HepG2 (cell line): ENCODE results near the gene SLC2A13. TPM values are rescaled to one million over a fixed set of nuclear protein-coding genes. Genes with fewer than 3 reads are reported as not detected.

ENCODE experiments used
- ATAC-seq: fragments of 200-7000 bp; cut with Tn5 transposase; 3 replicates; pipeline ENCODE4 v1.9.1; 2020; ENCODE audit warnings: mild to moderate bottlenecking, moderate library complexity
- BruUV-seq: library from RNA; stranded (reverse); fragments of 400-500 nt; replicated peaks from 2 replicates; lab custom pipeline; 2021; lab: Mats Ljungman, UMichigan
- CTCF ChIA-PET: fragments of 300-600 bp; formaldehyde crosslinking; extraction: SDS; loops from one replicate; lab custom pipeline; 2021; ENCODE audit warnings: low total read pairs, inconsistent platforms, low intra/inter-chr PET ratio; lab: Yijun Ruan, JAX
- POLR2A ChIA-PET: fragments of 350-600 bp; sonication (Branson Sonifier 250); formaldehyde crosslinking; loops from one replicate; lab custom pipeline; 2020; ENCODE audit warnings: antibody characterized with exemption, inconsistent platforms; lab: Yijun Ruan, JAX
- DNase-seq: peaks from one replicate; pipeline ENCODE4 v3.0.0-alpha.2; 2015; ENCODE audit warnings: low spot score
- FAIRE-seq: peaks from 3 replicates; lab custom pipeline; 2011; peaks lifted over from hg19 to GRCh38; lab: Jason Lieb, UNC
- H2AFZ ChIP-seq: one replicate; pipeline ENCODE4 v1.6.1; 2011; ENCODE audit warnings: low read length, inconsistent platforms
- H3K27ac ChIP-seq: fragments of 300-600 bp; 3 replicates; pipeline ENCODE4 v1.8.0; 2011; ENCODE audit warnings: mixed run types, mild to moderate bottlenecking, mixed read lengths, low read length, inconsistent platforms; ENCODE audit not compliant: insufficient read depth; ENCODE audit errors: extremely low read length
- H3K27me3 ChIP-seq, 2 experiments: fragments of 200-600 bp in 1 of 2; 2 replicates in 1 of 2; 3 replicates in 1 of 2; pipeline versions ENCODE4 v1.6.0 to v1.8.0; 2011; ENCODE audit warnings: low read length in 2 of 2, mild to moderate bottlenecking in 2 of 2, moderate library complexity in 2 of 2, inconsistent platforms in 1 of 2; ENCODE audit not compliant: insufficient read depth in 2 of 2, control insufficient read depth in 1 of 2
- H3K36me3 ChIP-seq, 2 experiments: fragments of 200-600 bp in 1 of 2; replicated peaks in 1 of 2; 2 replicates in 1 of 2; 3 replicates in 1 of 2; pipeline versions ENCODE4 v1.5.1 to v1.8.0; 2011; ENCODE audit warnings: low read length in 2 of 2, inconsistent platforms in 1 of 2; ENCODE audit not compliant: insufficient read depth in 2 of 2, control insufficient read depth in 1 of 2
- H3K4me1 ChIP-seq: 2 replicates; pipeline ENCODE4 v1.5.1; 2012; ENCODE audit warnings: low read length, inconsistent platforms; ENCODE audit not compliant: insufficient read depth
- H3K4me2 ChIP-seq: 2 replicates; pipeline ENCODE4 v1.6.0; 2011; ENCODE audit warnings: low read depth, low read length, inconsistent platforms
- H3K4me3 ChIP-seq, 3 experiments: fragments of 200-600 bp in 1 of 3; sonication (generic), shearing (Covaris generic) in 1 of 3; replicated peaks in 1 of 3; 2 replicates each; pipeline ENCODE4 v1.5.1; 2011 to 2016; ENCODE audit warnings: low read length in 3 of 3, inconsistent platforms in 2 of 3, low read depth in 2 of 3, mild to moderate bottlenecking in 2 of 3, control low read depth in 1 of 3, mixed read lengths in 1 of 3; ENCODE audit not compliant: insufficient read depth in 1 of 3
- H3K79me2 ChIP-seq: one replicate; pipeline ENCODE4 v1.6.1; 2011; ENCODE audit warnings: low read length, inconsistent platforms; ENCODE audit not compliant: insufficient read depth
- H3K9ac ChIP-seq: 2 replicates; pipeline ENCODE4 v1.6.0; 2011; ENCODE audit warnings: mild to moderate bottlenecking, low read depth, low read length, inconsistent platforms; ENCODE audit not compliant: insufficient read depth
- H3K9me3 ChIP-seq: 2 replicates; pipeline ENCODE4 v1.5.1; 2012; ENCODE audit warnings: mild to moderate bottlenecking, low read length
- H4K20me1 ChIP-seq: 2 replicates; pipeline ENCODE4 v1.6.0; 2011; ENCODE audit warnings: inconsistent platforms, mild to moderate bottlenecking, low read length, moderate library complexity; ENCODE audit not compliant: insufficient read depth
- CENPX ChIP-seq: sonication (generic); formaldehyde crosslinking; IDR thresholded peaks from 2 replicates; pipeline ENCODE4 v1.9.0; 2021; ENCODE audit warnings: mild to moderate bottlenecking, missing genetic modification reagents, moderate library complexity
- GABPB1 ChIP-seq: IDR thresholded peaks from 2 replicates; pipeline ENCODE4 v1.6.1; 2016; ENCODE audit warnings: mild to moderate bottlenecking, missing genetic modification reagents, moderate library complexity, missing compliant biosample characterization
- GTF2F1 ChIP-seq: fragments of 150-350 bp; IDR thresholded peaks from 2 replicates; pipeline ENCODE4 v1.6.1; 2014; ENCODE audit warnings: low read length
- JUND ChIP-seq: sonication (generic); formaldehyde crosslinking; IDR thresholded peaks from 2 replicates; pipeline ENCODE4 v1.8.0; 2022; ENCODE audit warnings: mild to moderate bottlenecking, missing genetic modification reagents
- MTA1 ChIP-seq: sonication (generic); formaldehyde crosslinking; IDR thresholded peaks from 2 replicates; pipeline ENCODE4 v1.4.0; 2020; ENCODE audit warnings: missing genetic modification reagents, mild to moderate bottlenecking, borderline replicate concordance
- MXD4 ChIP-seq: IDR thresholded peaks from 2 replicates; pipeline ENCODE4 v1.6.1; 2016; ENCODE audit warnings: mild to moderate bottlenecking, missing biosample characterization, missing genetic modification reagents
- ZNF674 ChIP-seq: sonication (generic); formaldehyde crosslinking; IDR thresholded peaks from 2 replicates; pipeline ENCODE4 v1.5.0; 2020; ENCODE audit warnings: low read depth, mild to moderate bottlenecking, missing genetic modification reagents
- ZNF678 ChIP-seq: sonication (generic); formaldehyde crosslinking; IDR thresholded peaks from 2 replicates; pipeline ENCODE4 v1.4.0; 2020; ENCODE audit warnings: mild to moderate bottlenecking, missing genetic modification reagents
- ZZZ3 ChIP-seq: sonication (generic); formaldehyde crosslinking; IDR thresholded peaks from 2 replicates; pipeline ENCODE4 v1.4.0; 2020; ENCODE audit warnings: missing genetic modification reagents, mild to moderate bottlenecking, borderline replicate concordance
- WGBS: methylation state at CpG from one replicate; pipeline ENCODE4 v1.1.6; 2017; ENCODE audit warnings: low lambda C conversion rate; 5-methylcytosine and 5-hydroxymethylcytosine counted together
- in situ Hi-C: cut with HindIII; loops from 2 replicates; pipeline ENCODE4 v1.10.0; 2017; ENCODE audit warnings: low pct_unique_long_range_greater_than_20kb; ENCODE audit not compliant: extremely low pct_ligation_motif_present
- intact Hi-C: fragments of 100-400 bp; cut with micrococcal nuclease; formaldehyde crosslinking; loops from one replicate; pipeline ENCODE4 v1.10.0; 2022; ENCODE audit not compliant: unreplicated experiment
- polyA plus RNA-seq, 8 experiments: library from polyadenylated mRNA; depleted of rRNA in 3 of 8; stranded (reverse) in 7 of 8; unstranded in 1 of 8; fragments of >200 nt; fragmentation: Illumina TruSeq in 4 of 8; extraction: Trizol in 4 of 8; gene quantifications; 2 replicates each; pipeline versions ENCODE4 v1.2.1 to v1.2.3, GENCODE V29; 2011 to 2016; ENCODE audit warnings: low read depth in 4 of 8, missing spikeins in 1 of 8, mixed read lengths in 1 of 8; ENCODE audit not compliant: insufficient read depth in 1 of 8
- total RNA-seq, 5 experiments: library from RNA; depleted of rRNA; stranded (reverse); fragments of >200 nt; fragmentation: Illumina TruSeq; extraction: Trizol; gene quantifications; 2 replicates each; pipeline ENCODE4 v1.2.3, GENCODE V29; 2016; ENCODE audit warnings: low read depth in 1 of 5
- TF ChIP-seq, protein P1 (sequence below): sonication (generic); formaldehyde crosslinking; IDR thresholded peaks from 2 replicates; pipeline ENCODE4 v1.8.1; 2023; ENCODE audit warnings: mild to moderate bottlenecking, moderate library complexity, missing genetic modification reagents
- TF ChIP-seq, protein P2 (sequence below): IDR thresholded peaks from 2 replicates; pipeline ENCODE4 v1.6.1; 2016; ENCODE audit warnings: missing compliant biosample characterization, missing genetic modification reagents, borderline replicate concordance
- TF ChIP-seq, protein P3 (sequence below): sonication (generic); formaldehyde crosslinking; IDR thresholded peaks from 2 replicates; pipeline ENCODE4 v1.5.0; 2020; ENCODE audit warnings: missing genetic modification reagents
- TF ChIP-seq, protein P4 (sequence below): sonication (generic); formaldehyde crosslinking; IDR thresholded peaks from 2 replicates; pipeline ENCODE4 v1.8.0; 2022; ENCODE audit warnings: missing genetic modification reagents, mild to moderate bottlenecking, borderline replicate concordance
- TF ChIP-seq, protein P5 (sequence below): sonication (generic); formaldehyde crosslinking; conservative IDR thresholded peaks from 2 replicates; pipeline ENCODE4 v1.4.0; 2020; ENCODE audit warnings: mild to moderate bottlenecking, missing genetic modification reagents, moderate library complexity
- TF ChIP-seq, protein P6 (sequence below): sonication (generic); formaldehyde crosslinking; IDR thresholded peaks from 2 replicates; pipeline ENCODE4 v1.4.0; 2020; ENCODE audit warnings: missing genetic modification reagents
- TF ChIP-seq, protein P7 (sequence below): sonication (generic); formaldehyde crosslinking; IDR thresholded peaks from 2 replicates; pipeline ENCODE4 v1.4.0; 2020; ENCODE audit warnings: missing genetic modification reagents, borderline replicate concordance

The SLC2A13 gene
- total and polyA plus RNA-seq, 2 of the 13 experiments (the other 11 are each of a cell fraction or from before 2014, with no cell fraction given): 5.5 to 6.0 TPM

DNA sequence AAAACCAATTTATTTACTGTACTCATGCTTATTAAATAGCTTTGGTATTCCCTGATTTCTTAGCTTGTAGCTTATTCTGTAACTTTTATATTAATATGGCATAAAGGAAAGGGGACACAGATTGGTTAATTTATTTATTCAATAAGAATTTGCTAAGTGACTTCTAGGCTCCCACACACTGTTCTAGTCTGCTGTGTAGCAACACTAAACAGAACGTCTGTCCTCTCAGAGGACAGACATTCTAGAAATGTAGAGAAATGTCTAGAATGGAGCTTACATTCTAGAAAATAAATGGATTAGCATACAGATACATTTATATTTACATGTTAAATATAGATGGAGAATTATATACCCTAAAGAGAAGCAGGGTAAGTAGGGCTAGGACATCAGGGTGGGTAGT, 301.4 kb downstream of the SLC2A13 start:
- H3K9me3 ChIP-seq: no peaks in the 10 kb centered on the region
- H3K4me2 ChIP-seq: no peak overlapping the region
- no peaks in the 10 kb centered on the region for H3K27me3 ChIP-seq
- no peak for FAIRE-seq
- no peak overlapping the region for H2AFZ ChIP-seq
- no peaks in the 10 kb centered on the region for H3K4me1 ChIP-seq
- no peak overlapping the region for H3K9ac ChIP-seq
- no peak for ATAC-seq
- 67% methylated on average over 1 of the region's 1 CpG for WGBS
- no peaks in the 10 kb centered on the region for H3K36me3 ChIP-seq
- H3K27ac ChIP-seq: no peak overlapping the region
- intact Hi-C loops: loop anchor here (10.0 kb wide), 1 partner anchor 60 kb away; no protein-coding TSS in a partner anchor
- in situ Hi-C loops: no loop called here
- no peak overlapping the region for H3K4me3 ChIP-seq
- DNase-seq: no peak
- H3K79me2 ChIP-seq: no peaks in the 10 kb centered on the region
- ChIA-PET POLR2A (no interaction called here), CTCF (no interaction called here)
- no peaks in the 10 kb centered on the region for H4K20me1 ChIP-seq
- no TSS peak for BruUV-seq
- no peak for TF ChIP-seq GABPB1 (CRISPR knock-in tag)
- TF ChIP-seq, protein P1, sequence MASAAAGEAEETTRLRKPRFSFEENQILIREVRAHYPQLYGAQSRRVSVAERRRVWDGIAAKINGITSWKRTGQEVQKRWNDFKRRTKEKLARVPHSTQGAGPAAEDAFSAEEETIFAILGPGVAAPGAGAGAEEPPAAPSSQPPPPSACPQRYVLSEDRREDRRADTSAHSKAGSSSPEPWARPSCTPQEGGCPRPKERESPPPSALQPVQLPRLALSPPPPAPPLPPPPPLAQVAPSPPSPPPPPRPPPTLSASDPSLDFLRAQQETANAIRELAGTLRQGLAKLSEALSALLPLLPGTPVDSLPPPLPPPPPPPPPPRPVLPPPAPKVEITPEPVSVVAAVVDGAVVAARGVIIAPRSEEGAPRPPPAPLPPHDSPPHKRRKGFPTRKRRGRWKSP (CRISPR knock-in tag): no peak
- no peak for TF ChIP-seq GTF2F1
- TF ChIP-seq, protein P2, sequence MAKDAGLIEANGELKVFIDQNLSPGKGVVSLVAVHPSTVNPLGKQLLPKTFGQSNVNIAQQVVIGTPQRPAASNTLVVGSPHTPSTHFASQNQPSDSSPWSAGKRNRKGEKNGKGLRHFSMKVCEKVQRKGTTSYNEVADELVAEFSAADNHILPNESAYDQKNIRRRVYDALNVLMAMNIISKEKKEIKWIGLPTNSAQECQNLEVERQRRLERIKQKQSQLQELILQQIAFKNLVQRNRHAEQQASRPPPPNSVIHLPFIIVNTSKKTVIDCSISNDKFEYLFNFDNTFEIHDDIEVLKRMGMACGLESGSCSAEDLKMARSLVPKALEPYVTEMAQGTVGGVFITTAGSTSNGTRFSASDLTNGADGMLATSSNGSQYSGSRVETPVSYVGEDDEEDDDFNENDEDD (CRISPR knock-in tag): no peak
- TF ChIP-seq, protein P3, sequence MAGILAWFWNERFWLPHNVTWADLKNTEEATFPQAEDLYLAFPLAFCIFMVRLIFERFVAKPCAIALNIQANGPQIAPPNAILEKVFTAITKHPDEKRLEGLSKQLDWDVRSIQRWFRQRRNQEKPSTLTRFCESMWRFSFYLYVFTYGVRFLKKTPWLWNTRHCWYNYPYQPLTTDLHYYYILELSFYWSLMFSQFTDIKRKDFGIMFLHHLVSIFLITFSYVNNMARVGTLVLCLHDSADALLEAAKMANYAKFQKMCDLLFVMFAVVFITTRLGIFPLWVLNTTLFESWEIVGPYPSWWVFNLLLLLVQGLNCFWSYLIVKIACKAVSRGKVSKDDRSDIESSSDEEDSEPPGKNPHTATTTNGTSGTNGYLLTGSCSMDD: no peak
- no peak for TF ChIP-seq MXD4 (CRISPR knock-in tag)
- no peak for TF ChIP-seq CENPX (CRISPR knock-in tag)
- TF ChIP-seq, protein P4, sequence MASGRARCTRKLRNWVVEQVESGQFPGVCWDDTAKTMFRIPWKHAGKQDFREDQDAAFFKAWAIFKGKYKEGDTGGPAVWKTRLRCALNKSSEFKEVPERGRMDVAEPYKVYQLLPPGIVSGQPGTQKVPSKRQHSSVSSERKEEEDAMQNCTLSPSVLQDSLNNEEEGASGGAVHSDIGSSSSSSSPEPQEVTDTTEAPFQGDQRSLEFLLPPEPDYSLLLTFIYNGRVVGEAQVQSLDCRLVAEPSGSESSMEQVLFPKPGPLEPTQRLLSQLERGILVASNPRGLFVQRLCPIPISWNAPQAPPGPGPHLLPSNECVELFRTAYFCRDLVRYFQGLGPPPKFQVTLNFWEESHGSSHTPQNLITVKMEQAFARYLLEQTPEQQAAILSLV (CRISPR knock-in tag): no peak
- no peak for TF ChIP-seq ZNF674 (CRISPR knock-in tag)
- no peak for TF ChIP-seq ZZZ3 (CRISPR knock-in tag)
- TF ChIP-seq MTA1 (CRISPR knock-in tag): no peak
- TF ChIP-seq, protein P5, sequence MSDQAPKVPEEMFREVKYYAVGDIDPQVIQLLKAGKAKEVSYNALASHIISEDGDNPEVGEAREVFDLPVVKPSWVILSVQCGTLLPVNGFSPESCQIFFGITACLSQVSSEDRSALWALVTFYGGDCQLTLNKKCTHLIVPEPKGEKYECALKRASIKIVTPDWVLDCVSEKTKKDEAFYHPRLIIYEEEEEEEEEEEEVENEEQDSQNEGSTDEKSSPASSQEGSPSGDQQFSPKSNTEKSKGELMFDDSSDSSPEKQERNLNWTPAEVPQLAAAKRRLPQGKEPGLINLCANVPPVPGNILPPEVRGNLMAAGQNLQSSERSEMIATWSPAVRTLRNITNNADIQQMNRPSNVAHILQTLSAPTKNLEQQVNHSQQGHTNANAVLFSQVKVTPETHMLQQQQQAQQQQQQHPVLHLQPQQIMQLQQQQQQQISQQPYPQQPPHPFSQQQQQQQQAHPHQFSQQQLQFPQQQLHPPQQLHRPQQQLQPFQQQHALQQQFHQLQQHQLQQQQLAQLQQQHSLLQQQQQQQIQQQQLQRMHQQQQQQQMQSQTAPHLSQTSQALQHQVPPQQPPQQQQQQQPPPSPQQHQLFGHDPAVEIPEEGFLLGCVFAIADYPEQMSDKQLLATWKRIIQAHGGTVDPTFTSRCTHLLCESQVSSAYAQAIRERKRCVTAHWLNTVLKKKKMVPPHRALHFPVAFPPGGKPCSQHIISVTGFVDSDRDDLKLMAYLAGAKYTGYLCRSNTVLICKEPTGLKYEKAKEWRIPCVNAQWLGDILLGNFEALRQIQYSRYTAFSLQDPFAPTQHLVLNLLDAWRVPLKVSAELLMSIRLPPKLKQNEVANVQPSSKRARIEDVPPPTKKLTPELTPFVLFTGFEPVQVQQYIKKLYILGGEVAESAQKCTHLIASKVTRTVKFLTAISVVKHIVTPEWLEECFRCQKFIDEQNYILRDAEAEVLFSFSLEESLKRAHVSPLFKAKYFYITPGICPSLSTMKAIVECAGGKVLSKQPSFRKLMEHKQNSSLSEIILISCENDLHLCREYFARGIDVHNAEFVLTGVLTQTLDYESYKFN (CRISPR knock-in tag): no peak
- TF ChIP-seq, protein P6, sequence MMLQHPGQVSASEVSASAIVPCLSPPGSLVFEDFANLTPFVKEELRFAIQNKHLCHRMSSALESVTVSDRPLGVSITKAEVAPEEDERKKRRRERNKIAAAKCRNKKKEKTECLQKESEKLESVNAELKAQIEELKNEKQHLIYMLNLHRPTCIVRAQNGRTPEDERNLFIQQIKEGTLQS (CRISPR knock-in tag): no peak
- no peak for TF ChIP-seq ZNF678
- no peak for TF ChIP-seq JUND
- TF ChIP-seq, protein P7, sequence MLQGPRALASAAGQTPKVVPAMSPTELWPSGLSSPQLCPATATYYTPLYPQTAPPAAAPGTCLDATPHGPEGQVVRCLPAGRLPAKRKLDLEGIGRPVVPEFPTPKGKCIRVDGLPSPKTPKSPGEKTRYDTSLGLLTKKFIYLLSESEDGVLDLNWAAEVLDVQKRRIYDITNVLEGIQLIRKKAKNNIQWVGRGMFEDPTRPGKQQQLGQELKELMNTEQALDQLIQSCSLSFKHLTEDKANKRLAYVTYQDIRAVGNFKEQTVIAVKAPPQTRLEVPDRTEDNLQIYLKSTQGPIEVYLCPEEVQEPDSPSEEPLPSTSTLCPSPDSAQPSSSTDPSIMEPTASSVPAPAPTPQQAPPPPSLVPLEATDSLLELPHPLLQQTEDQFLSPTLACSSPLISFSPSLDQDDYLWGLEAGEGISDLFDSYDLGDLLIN (CRISPR knock-in tag): no peak
